GM12891 (cell line): Measurements from ENCODE around the gene ABCA1.
"Not testable (repeated sequence)": the region's sequence is repeated elsewhere in the genome, so short reads cannot be mapped to it uniquely, and the experiment has no call there.

ENCODE experiments used
- DNase-seq: peaks from one replicate; pipeline ENCODE4 v3.0.0; 2011; ENCODE audit warnings: low spot score; ENCODE audit not compliant: insufficient read length
- FAIRE-seq: peaks from 2 replicates; lab custom pipeline; 2011; peaks lifted over from hg19 to GRCh38; lab: Jason Lieb, UNC
- PAX5 ChIP-seq: IDR thresholded peaks from 2 replicates; pipeline ENCODE4 v1.6.1; 2011; ENCODE audit warnings: low read length, moderate library complexity, mild to moderate bottlenecking; ENCODE audit not compliant: insufficient read depth, severe bottlenecking
- POLR2A ChIP-seq: IDR thresholded peaks from 2 replicates; pipeline ENCODE4 v1.6.1; 2011; ENCODE audit warnings: low read depth, low read length, control low read depth
- POLR2AphosphoS5 ChIP-seq: IDR thresholded peaks from 2 replicates; pipeline ENCODE4 v1.6.1; 2011; ENCODE audit warnings: low read depth, low read length, control low read depth
- POU2F2 ChIP-seq: IDR thresholded peaks from 2 replicates; pipeline ENCODE4 v1.6.1; 2011; ENCODE audit warnings: low read depth, mild to moderate bottlenecking, control low read depth, low read length, moderate library complexity
- SPI1 ChIP-seq: IDR thresholded peaks from 2 replicates; pipeline ENCODE4 v1.6.1; 2011; ENCODE audit warnings: low read depth, low read length, control low read depth
- TAF1 ChIP-seq: IDR thresholded peaks from 2 replicates; pipeline ENCODE4 v1.6.1; 2011; ENCODE audit warnings: low read depth, low read length, control low read depth

ABCA1 gene

GRCh38 chr9:104927216-104927911 is 591 bp downstream of the ABCA1 start:
- FAIRE-seq (peak; percentile 28), DNase-seq (peak; percentile 33)
- TF ChIP-seq POLR2A, result no peak
- TF ChIP-seq PAX5, result no peak
- no peak for TF ChIP-seq POU2F2
- TF ChIP-seq POLR2AphosphoS5, result no peak
- TF ChIP-seq TAF1, result no peak
- TF ChIP-seq SPI1, result no peak

GRCh38 chr9:104923740-104924139 is 4.2 kb downstream of the ABCA1 start:
- TF ChIP-seq POU2F2 (no peak), PAX5 (peak; percentile 59), SPI1 (no peak), POLR2A (no peak)
- FAIRE-seq (peak; percentile 94), DNase-seq (no peak)

GRCh38 chr9:104923289-104923688 is 4.7 kb downstream of the ABCA1 start:
- FAIRE-seq (no peak), DNase-seq (no peak)
- no peak for TF ChIP-seq SPI1

- FAIRE-seq, DNase-seq: not testable (repeated sequence)
Observed at GRCh38 chr9:104922748-104923147, 5.2 kb downstream of the ABCA1 start.

GRCh38 chr9:104921067-104921741 is 6.8 kb downstream of the ABCA1 start:
- FAIRE-seq, result peak; percentile 48
- TF ChIP-seq POLR2AphosphoS5 (no peak), PAX5 (no peak), SPI1 (peak; percentile 83), TAF1 (no peak)
- no peak for DNase-seq

GRCh38 chr9:104915753-104916152 is 12.2 kb downstream of the ABCA1 start:
- no peak for FAIRE-seq
- TF ChIP-seq POU2F2, result no peak
- TF ChIP-seq POLR2A, result no peak
- TF ChIP-seq PAX5, result no peak
- TF ChIP-seq POLR2AphosphoS5, result no peak
- no peak for TF ChIP-seq TAF1
- TF ChIP-seq SPI1, result no peak
- DNase-seq, result no peak

- no peak for DNase-seq
- no peak for TF ChIP-seq POLR2A
- no peak for TF ChIP-seq POU2F2
- TF ChIP-seq SPI1, result no peak
- TF ChIP-seq PAX5, result no peak
- no peak for TF ChIP-seq POLR2AphosphoS5
- TF ChIP-seq TAF1, result no peak
- FAIRE-seq, result no peak
Observed at GRCh38 chr9:104915049-104915448, 12.9 kb downstream of the ABCA1 start.

- DNase-seq (no peak), FAIRE-seq (no peak)
- TF ChIP-seq POU2F2, result no peak
- TF ChIP-seq POLR2A, result no peak
- TF ChIP-seq PAX5, result no peak
- TF ChIP-seq POLR2AphosphoS5, result no peak
- no peak for TF ChIP-seq SPI1
- no peak for TF ChIP-seq TAF1
Observed at GRCh38 chr9:104914466-104914865, 13.5 kb downstream of the ABCA1 start.

GRCh38 chr9:104912606-104913005 is 15.3 kb downstream of the ABCA1 start:
- no peak for TF ChIP-seq SPI1
- TF ChIP-seq PAX5, result no peak
- no peak for TF ChIP-seq POU2F2
- no peak for TF ChIP-seq POLR2A
- no peak for TF ChIP-seq POLR2AphosphoS5
- TF ChIP-seq TAF1, result no peak
- DNase-seq, result no peak
- FAIRE-seq, result no peak

GRCh38 chr9:104911032-104911607 is 16.8 kb downstream of the ABCA1 start:
- DNase-seq (no peak), FAIRE-seq (no peak)

More at GRCh38 chr9:104911032-104911607, 16.8 kb downstream of the ABCA1 start:
- TF ChIP-seq POU2F2, result no peak
- no peak for TF ChIP-seq PAX5
- no peak for TF ChIP-seq POLR2AphosphoS5
- no peak for TF ChIP-seq TAF1
